Coronary artery (tissue), 2 donors: ENCODE data around the gene CCDC126.
"Not testable (repeated sequence)": the region's sequence is repeated elsewhere in the genome, so short reads cannot be mapped to it uniquely, and the experiment has no call there.

Experiments
- DNase-seq: peaks from one replicate; pipeline ENCODE4 v3.0.0-alpha.2; 2017; ENCODE audit warnings: low spot score
- H3K27ac ChIP-seq, 2 donors: fragments of 200-600 bp; sonication (generic); one replicate each; pipeline ENCODE4 v1.5.1; 2016 to 2019
- H3K4me3 ChIP-seq: fragments of 200-600 bp; sonication (generic); 2 replicates; pipeline ENCODE4 v1.5.1; 2016; ENCODE audit warnings: mild to moderate bottlenecking, moderate library complexity
- TF ChIP-seq, protein P1 (sequence below): fragments of 200-600 bp; sonication (generic); IDR thresholded peaks from one replicate; pipeline ENCODE4 v1.5.1; 2019; ENCODE audit warnings: antibody characterized with exemption

Gene CCDC126

DNA sequence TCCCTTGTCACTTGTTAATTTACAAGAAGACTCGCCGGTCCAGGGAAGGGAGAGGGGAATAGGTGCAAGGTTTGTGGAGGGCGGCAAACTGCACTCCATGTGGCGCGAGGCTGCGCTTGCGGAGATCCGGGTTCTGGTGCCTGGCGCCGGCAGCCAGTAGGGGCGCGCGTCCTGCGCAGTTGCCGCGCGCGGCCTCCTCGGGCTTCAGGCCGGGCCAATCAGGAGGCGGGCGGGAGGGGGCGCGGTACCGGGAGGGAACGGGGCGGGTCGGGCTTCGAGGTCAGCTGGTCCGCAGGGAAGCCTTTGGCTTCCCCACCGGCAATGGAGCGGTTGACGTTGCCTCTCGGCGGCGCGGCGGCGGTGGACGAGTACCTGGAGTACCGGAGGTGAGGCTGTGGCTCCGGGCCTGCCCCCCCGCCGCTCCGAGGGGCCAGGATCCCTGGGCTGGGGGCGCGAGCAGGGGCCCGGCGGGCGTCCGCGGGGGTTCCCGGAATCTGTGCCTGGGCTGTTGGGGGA is 82.8 kb downstream of the CCDC126 start, which contains the start of gene FAM221A:
Gene FAM221A, plus strand, starts transcription at position 302 of the 516 bp plus-strand sequence. Its CDS starts 20 bp downstream, at position 322.
- TF ChIP-seq, protein P1, sequence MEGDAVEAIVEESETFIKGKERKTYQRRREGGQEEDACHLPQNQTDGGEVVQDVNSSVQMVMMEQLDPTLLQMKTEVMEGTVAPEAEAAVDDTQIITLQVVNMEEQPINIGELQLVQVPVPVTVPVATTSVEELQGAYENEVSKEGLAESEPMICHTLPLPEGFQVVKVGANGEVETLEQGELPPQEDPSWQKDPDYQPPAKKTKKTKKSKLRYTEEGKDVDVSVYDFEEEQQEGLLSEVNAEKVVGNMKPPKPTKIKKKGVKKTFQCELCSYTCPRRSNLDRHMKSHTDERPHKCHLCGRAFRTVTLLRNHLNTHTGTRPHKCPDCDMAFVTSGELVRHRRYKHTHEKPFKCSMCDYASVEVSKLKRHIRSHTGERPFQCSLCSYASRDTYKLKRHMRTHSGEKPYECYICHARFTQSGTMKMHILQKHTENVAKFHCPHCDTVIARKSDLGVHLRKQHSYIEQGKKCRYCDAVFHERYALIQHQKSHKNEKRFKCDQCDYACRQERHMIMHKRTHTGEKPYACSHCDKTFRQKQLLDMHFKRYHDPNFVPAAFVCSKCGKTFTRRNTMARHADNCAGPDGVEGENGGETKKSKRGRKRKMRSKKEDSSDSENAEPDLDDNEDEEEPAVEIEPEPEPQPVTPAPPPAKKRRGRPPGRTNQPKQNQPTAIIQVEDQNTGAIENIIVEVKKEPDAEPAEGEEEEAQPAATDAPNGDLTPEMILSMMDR = peak; percentile 81

DNA sequence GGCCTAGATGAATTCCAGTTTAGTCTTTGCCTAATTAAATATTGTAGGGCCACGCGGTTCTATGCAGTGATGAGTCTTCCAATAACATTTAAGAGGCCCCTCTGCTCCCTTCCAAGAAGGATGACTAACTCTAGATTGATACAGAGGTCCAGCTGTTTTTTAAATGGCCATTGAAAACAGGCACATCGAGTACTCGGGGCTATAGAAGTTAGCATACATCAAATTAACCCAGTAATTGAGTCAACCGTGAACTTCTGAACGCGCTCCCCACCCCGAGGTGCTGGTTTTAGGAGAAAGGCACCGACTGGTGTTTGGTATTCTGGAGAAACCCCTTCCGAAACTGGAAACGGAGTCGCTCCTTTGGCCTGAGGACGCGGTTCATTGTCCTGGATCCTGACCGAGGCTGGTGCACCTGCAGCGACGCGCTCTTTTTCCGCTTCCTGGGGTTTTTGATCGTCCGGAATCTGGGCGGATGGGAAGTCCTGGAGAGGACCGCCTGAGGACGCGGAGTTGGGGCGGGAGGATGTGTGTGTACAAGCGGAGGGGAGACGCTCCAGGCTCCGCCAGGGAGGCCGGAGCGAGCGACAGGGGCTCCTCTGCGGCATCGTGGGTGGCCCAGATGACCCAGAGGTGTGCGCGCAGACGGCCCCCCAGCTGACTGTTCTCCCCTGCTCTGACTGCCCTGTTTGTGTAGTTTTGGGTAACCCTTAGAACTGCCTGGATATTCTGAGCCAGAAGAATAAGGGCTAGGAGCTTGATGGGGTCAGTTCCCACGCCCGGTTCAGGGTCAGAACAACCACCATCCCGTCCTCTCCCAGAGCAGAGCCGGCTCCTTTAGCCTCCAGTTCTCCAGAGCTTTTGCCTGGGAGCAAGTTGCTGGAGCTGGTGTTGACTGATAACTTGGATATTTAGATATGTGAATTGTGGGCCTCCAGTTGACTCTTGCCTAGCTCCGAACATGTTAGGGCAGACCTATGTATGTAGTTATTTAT is 83.5 kb downstream of the CCDC126 start:
- peak; percentile 78 for DNase-seq
- H3K4me3 ChIP-seq = peak overlapping the region; percentile 86
- peak overlapping the region; percentile 69 to 83 for H3K27ac ChIP-seq
- TF ChIP-seq, protein P1 = no peak

More for the DNA sequence above, 82.8 kb downstream of the CCDC126 start, which contains the start of gene FAM221A:
- DNase-seq = peak; percentile 91
- Histone ChIP-seq H3K4me3 (peak within 1 kb of the TSS; percentile 86), H3K27ac (peak within 1 kb of the TSS; percentile 69 to 83)

DNA sequence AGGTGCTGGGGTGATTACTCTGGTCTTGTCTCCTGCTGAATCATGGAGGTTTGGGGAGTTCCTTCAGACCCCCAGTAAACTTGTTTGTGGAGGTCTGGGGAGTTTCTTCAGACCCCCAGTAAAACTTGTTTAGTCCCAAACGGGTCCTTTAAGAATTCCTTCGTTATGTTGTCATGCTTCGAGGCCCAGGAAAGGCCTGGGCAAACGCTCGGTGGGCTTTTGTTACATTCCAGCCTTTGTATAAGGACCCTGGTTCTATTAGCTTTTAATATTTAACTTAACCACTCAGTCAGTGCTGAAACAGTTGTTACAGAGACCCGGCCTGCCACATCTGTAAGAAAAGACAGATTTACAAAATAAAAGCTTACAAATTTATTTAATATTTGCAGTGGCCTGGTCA is 86.9 kb downstream of the CCDC126 start:
- H3K27ac ChIP-seq, DNase-seq, H3K4me3 ChIP-seq: not testable (repeated sequence)

DNA sequence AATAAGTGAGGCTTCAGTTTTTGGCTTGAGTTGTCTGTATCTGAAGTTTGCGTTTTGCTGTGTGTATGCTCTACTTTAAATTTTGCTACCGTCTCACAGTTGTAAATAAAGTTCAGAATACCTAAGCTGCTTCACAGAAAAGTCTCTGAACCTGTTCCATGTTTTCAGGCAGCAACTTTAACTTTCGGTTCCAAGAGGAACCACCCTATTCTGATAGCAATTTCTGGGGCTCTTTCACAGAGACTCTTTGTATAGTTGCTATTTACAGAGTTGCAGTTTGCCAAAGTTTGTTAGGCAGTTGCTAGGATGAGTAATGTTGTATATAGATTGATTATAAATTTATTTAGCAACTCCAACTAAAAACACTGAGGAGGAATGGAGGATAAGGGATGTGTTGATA is 88.5 kb downstream of the CCDC126 start:
- no peak for DNase-seq
- no peak overlapping the region for H3K4me3 ChIP-seq
- no peak overlapping the region for H3K27ac ChIP-seq
- TF ChIP-seq, protein P1 = no peak

DNA sequence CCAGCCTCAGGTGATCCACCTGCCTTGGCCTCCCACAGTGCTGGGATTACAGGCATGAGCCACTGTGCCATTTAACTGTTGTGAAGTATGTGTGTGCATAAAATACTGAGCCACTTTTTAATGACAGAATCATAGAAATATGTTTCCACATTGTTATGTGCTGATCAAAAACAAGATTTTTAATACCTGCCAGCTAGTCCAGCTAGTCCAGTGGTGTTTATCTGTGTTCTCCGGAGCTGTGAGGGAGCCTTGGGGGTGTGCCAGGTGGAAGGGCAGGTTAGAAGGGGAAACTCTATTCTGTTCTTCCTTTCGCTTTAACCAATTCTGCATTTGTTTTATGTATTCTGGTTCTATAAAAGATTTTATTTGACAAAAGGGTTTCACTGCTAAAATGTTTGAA is 89.8 kb downstream of the CCDC126 start:
- TF ChIP-seq, protein P1 = no peak
- H3K27ac ChIP-seq = no peak overlapping the region
- DNase-seq = no peak
- no peak overlapping the region for H3K4me3 ChIP-seq

DNA sequence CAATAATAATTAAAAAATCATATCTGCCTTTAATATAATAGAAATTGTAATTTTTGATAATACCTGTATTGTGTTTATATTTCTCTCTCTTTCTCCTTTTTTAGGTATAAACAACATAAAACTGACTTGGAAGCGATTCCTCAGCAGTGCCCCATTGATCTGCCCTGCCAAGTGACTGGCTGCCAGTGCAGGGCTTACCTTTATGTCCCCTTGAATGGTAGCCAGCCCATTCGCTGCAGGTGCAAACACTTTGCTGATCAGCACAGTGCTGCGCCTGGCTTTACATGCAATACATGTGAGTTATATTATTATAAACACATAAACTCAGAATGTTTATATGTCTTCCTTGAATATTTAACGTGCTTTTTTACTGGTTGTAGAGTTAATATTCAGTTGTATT is 92.0 kb downstream of the CCDC126 start:
- H3K27ac ChIP-seq = no peak overlapping the region
- DNase-seq = no peak
- TF ChIP-seq, protein P1 = no peak
- no peak overlapping the region for H3K4me3 ChIP-seq

DNA sequence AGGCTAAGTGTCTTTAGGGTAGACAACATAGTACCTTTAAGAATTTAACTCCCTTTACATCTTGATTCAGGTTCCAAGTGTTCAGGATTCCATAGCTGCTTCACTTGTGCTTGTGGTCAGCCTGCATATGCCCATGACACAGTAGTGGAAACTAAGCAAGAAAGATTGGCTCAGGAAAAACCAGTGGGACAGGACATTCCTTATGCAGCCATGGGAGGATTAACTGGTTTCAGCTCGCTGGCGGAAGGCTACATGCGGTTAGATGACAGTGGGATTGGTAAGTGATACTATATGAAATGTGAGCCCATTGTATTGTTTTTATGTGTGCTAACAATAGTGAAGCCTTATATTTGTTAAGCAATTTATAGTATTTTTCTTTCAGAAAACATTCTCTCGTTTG is 94.1 kb downstream of the CCDC126 start:
- no peak overlapping the region for H3K4me3 ChIP-seq
- no peak overlapping the region for H3K27ac ChIP-seq
- DNase-seq = no peak
- TF ChIP-seq, protein P1 = no peak
